ENCODE measurements around the gene CARD14.

DNA sequence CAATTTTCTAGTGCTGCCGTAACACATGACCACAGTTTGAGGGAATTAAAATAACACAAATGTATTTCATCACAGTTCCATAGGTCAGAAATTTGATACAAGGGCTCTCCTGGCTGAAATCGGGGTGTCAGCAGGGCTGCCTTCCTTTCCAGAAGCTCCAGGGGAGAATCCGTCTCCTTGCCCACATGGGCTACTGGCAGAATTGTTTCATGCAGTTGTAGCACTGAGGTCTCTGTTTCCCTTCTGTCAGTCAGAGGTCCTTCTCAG lies 43.4 kb upstream of the CARD14 start:
- TF ChIP-seq POLR2A (IDR thresholded peaks at IDR 0.05) (no peak), POLR2AphosphoS5 (IDR thresholded peaks at IDR 0.05) (no peak)
- TF ChIP-seq, protein P1, sequence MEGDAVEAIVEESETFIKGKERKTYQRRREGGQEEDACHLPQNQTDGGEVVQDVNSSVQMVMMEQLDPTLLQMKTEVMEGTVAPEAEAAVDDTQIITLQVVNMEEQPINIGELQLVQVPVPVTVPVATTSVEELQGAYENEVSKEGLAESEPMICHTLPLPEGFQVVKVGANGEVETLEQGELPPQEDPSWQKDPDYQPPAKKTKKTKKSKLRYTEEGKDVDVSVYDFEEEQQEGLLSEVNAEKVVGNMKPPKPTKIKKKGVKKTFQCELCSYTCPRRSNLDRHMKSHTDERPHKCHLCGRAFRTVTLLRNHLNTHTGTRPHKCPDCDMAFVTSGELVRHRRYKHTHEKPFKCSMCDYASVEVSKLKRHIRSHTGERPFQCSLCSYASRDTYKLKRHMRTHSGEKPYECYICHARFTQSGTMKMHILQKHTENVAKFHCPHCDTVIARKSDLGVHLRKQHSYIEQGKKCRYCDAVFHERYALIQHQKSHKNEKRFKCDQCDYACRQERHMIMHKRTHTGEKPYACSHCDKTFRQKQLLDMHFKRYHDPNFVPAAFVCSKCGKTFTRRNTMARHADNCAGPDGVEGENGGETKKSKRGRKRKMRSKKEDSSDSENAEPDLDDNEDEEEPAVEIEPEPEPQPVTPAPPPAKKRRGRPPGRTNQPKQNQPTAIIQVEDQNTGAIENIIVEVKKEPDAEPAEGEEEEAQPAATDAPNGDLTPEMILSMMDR (IDR thresholded peaks at IDR 0.05): no peak

All from upper lobe of left lung (tissue), 4 donors.